AG04450 (cell line): ENCODE results near the gene ITGB8. TPM values are rescaled to one million over a fixed set of nuclear protein-coding genes. Genes with fewer than 3 reads are reported as not detected.

Source experiments
- CTCF ChIA-PET: fragments of 300-600, 350-600 bp; formaldehyde crosslinking; extraction: SDS; loops from one replicate; lab custom pipeline; 2022; ENCODE audit warnings: antibody characterized with exemption, inconsistent platforms; lab: Charles Lee
- POLR2A ChIA-PET: fragments of 350-600 bp; formaldehyde crosslinking; extraction: SDS; loops from one replicate; lab custom pipeline; 2021; ENCODE audit warnings: antibody characterized with exemption, inconsistent platforms; lab: Yijun Ruan, JAX
- DNase-seq: peaks from one replicate; pipeline ENCODE4 v3.0.0-alpha.2; 2011; ENCODE audit warnings: low read depth, low spot score
- H3K27ac ChIP-seq: one replicate; pipeline ENCODE4 v1.5.1; 2012; ENCODE audit warnings: low read depth, low read length, control low read depth
- H3K27me3 ChIP-seq: one replicate; pipeline ENCODE4 v1.6.0; 2012; ENCODE audit warnings: low read length; ENCODE audit not compliant: control insufficient read depth, insufficient read depth
- H3K4me3 ChIP-seq: 2 replicates; pipeline ENCODE4 v1.5.1; 2011; ENCODE audit warnings: mild to moderate bottlenecking, low read depth, low read length, control low read depth
- H3K9me3 ChIP-seq: 2 replicates; pipeline ENCODE4 v1.5.1; 2012; ENCODE audit warnings: low read length; ENCODE audit not compliant: control insufficient read depth, insufficient read depth
- polyA plus RNA-seq: library from polyadenylated mRNA; depleted of rRNA; stranded (reverse); fragments of >200 nt; gene quantifications from 2 replicates; pipeline ENCODE4 v1.2.3, GENCODE V29; 2011
- TF ChIP-seq, protein P1 (sequence below): IDR thresholded peaks from 2 replicates; pipeline ENCODE4 v1.5.1; 2011; ENCODE audit warnings: low read depth, low read length, control low read depth, inconsistent platforms

The ITGB8 gene
- polyA plus RNA-seq, 1 experiment, result 12.3 TPM

DNA sequence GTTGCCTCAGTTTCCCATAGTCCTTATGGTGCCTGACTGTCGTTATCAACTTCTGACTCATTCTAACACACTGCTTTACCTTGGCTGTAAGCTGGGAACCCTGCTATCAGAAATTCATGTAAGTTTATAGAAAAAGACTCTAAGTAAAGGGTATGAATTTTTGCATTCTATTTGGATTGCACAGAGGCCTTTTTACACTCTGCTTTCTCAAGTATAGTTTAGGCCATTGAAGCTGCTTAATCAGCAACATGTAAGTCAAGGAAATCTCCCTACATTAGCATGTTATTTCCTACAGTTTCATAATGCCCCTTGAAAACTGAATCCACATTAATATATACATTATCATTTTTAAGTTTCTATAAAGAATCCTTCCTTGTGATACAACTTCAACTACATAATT lies 17.1 kb upstream of the ITGB8 start:
- POLR2A ChIA-PET, result no interaction called here
- H3K9me3 ChIP-seq, result no peaks in the 10 kb centered on the region
- TF ChIP-seq, protein P1, sequence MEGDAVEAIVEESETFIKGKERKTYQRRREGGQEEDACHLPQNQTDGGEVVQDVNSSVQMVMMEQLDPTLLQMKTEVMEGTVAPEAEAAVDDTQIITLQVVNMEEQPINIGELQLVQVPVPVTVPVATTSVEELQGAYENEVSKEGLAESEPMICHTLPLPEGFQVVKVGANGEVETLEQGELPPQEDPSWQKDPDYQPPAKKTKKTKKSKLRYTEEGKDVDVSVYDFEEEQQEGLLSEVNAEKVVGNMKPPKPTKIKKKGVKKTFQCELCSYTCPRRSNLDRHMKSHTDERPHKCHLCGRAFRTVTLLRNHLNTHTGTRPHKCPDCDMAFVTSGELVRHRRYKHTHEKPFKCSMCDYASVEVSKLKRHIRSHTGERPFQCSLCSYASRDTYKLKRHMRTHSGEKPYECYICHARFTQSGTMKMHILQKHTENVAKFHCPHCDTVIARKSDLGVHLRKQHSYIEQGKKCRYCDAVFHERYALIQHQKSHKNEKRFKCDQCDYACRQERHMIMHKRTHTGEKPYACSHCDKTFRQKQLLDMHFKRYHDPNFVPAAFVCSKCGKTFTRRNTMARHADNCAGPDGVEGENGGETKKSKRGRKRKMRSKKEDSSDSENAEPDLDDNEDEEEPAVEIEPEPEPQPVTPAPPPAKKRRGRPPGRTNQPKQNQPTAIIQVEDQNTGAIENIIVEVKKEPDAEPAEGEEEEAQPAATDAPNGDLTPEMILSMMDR, result no peak
- DNase-seq, result no peak
- H3K27ac ChIP-seq, result no peak overlapping the region
- H3K27me3 ChIP-seq, result no peaks in the 10 kb centered on the region
- CTCF ChIA-PET, result interaction anchor here (0.8 to 4.9 kb wide), 8 partner anchors 9 to 600 kb away, joined by 3 to 49 read pairs (median 4); no protein-coding TSS in a partner anchor
- no peak overlapping the region for H3K4me3 ChIP-seq

DNA sequence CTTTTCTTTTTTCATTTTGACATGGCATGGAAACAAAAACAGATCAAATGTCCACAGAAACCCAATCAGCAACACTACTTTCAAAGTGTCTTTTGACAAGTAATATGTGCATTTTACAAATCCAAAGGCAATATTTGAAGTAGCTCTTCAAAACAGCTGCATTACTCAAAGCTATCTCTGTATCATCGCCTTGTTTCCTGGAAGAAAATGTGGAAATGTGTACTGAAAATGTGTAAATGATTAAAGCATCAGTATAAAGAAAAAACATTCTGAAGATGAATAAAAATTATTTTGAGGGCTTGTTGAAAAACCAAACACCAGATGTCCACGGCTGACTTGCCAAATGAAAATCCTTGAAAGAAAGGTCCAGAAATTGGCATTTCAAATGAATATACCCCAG lies 16.5 kb upstream of the ITGB8 start:
- H3K27ac ChIP-seq, result no peak overlapping the region
- ChIA-PET POLR2A (no interaction called here), CTCF (interaction anchor here (1.3 to 4.9 kb wide), 3 partner anchors 284 to 600 kb away, joined by 4 to 49 read pairs (median 5); no protein-coding TSS in a partner anchor)
- no peak for DNase-seq
- TF ChIP-seq, protein P1, result no peak
- no peaks in the 10 kb centered on the region for H3K9me3 ChIP-seq
- no peaks in the 10 kb centered on the region for H3K27me3 ChIP-seq
- no peak overlapping the region for H3K4me3 ChIP-seq

DNA sequence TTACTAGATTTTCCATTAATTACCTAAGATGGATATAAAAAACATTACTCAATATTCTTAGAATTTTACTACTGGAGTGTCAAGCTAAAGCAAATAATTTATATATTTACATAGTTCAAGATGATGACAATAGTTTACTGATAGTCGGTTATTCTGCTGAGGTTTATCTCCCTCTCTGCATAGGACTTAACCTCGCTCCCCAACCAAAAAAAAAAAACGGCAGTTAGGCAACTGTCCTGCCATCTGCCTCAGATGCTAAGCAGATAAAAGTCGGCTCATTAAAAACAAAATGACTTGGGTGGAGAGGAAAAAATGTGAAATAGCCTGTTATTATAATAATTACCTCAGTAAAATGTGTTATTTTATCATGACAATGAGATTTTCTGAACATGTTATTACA lies 14.0 kb upstream of the ITGB8 start:
- ChIA-PET CTCF (interaction anchor here (0.9 to 1.3 kb wide), 3 partner anchors 10 to 607 kb away, joined by 3 to 5 read pairs (median 4); no protein-coding TSS in a partner anchor), POLR2A (no interaction called here)
- H3K27ac ChIP-seq, result no peak overlapping the region
- H3K4me3 ChIP-seq, result no peak overlapping the region
- no peaks in the 10 kb centered on the region for H3K9me3 ChIP-seq
- DNase-seq, result no peak
- no peaks in the 10 kb centered on the region for H3K27me3 ChIP-seq
- TF ChIP-seq, protein P1, result no peak

DNA sequence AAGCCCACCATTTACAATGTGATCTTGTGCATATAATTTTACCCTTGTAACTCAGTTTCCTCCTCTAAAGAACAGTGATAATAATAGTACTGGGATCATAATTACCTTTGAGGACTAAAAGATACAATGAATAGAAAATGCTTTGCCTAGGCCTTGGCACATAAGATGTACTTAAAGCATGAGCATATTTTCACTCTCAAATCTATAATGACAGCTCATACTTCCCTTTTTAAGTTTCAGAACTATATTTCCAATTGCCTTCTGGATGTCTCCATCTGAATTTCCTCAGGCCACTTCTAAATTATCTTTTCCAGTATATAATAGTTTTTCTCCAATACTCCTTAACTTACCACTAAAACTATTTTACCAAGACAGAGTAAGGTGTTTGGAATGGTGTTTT lies 13.3 kb upstream of the ITGB8 start:
- TF ChIP-seq, protein P1, result no peak
- Histone ChIP-seq H3K9me3 (no peaks in the 10 kb centered on the region), H3K27ac (no peak overlapping the region), H3K27me3 (no peaks in the 10 kb centered on the region), H3K4me3 (no peak overlapping the region)
- ChIA-PET POLR2A (no interaction called here), CTCF (interaction anchor here (0.6 to 1.1 kb wide), 2 partner anchors 13 to 281 kb away, joined by 3 to 4 read pairs; no protein-coding TSS in a partner anchor)
- DNase-seq, result no peak

DNA sequence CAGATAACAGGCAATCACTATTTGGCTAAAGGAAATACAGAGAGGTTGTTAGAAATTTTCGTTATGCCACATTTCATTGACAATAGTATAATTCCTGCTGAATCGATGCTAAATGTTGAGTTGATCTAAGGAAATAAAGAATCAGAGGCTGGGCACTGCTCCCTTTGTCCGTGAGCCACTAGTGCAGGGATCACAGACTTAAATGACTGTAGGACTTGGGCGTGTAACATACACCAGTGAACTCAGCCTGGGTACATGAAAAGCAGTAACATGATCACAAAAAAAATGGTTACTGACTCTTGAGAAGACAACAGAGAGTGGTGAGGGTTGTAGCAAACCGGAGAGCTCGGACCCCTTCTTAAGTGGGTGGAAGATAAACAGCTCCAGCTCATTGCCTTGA lies 11.8 kb upstream of the ITGB8 start:
- TF ChIP-seq, protein P1, result no peak
- Histone ChIP-seq H3K9me3 (no peaks in the 10 kb centered on the region), H3K27ac (no peak overlapping the region), H3K4me3 (no peak overlapping the region), H3K27me3 (no peaks in the 10 kb centered on the region)
- POLR2A ChIA-PET, result no interaction called here
- DNase-seq, result no peak
- CTCF ChIA-PET, result interaction anchor here (1.0 to 1.7 kb wide), 3 partner anchors 146 to 605 kb away, joined by 3 to 5 read pairs (median 3); no protein-coding TSS in a partner anchor
